ENCODE data around the gene ZFHX3.

DNA sequence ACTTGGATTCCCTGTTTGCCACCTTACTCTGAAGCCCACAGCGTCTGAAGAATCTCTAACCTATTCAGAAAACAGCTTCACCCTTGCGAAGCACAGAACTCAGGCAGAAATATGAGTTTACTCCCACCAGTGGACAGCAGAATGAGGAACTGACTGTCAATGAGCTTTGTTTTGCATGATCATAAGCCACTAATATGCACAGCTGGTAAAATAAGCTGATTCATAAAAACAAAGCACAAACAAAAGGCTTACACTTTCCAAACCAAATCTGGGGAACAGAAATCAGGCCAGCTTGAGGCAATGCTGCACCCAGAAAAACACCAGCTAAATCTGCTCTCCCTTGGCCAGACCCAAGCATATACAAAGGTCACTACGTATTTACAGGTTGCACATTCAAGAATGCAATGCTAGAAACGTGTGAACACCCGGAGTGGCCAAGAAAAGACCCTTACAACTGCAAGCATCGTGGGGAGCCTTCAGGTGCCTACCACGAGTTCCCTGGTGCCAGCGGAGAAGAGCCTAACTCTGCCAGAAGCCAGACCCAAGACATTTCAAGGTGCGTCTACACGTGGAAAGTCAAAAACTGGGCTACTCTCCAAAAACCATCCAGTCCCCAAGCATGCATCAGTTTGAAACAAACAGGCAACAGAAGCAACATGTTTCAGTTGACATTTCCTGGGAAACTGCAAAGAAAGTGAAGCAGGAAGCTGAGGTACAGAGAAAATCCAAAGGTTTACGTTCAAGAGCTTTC lies 207.1 kb downstream of the ZFHX3 start:
- TF ChIP-seq EZH2phosphoT487 (IDR thresholded peaks at IDR 0.05; ENCODE audit: insufficient read depth, low read depth) (no peak), EZH2 (IDR thresholded peaks at IDR 0.05; ENCODE audit: insufficient read depth, poor library complexity, severe bottlenecking) (no peak)

All from GM23248 (cell line).